NCI-H69 (cell line): ENCODE measurements around the gene DNAH10.

Source experiments
- DNase-seq: peaks from one replicate; lab custom pipeline; 2025; lab: John Stamatoyannopoulos, UW

Gene DNAH10

DNA sequence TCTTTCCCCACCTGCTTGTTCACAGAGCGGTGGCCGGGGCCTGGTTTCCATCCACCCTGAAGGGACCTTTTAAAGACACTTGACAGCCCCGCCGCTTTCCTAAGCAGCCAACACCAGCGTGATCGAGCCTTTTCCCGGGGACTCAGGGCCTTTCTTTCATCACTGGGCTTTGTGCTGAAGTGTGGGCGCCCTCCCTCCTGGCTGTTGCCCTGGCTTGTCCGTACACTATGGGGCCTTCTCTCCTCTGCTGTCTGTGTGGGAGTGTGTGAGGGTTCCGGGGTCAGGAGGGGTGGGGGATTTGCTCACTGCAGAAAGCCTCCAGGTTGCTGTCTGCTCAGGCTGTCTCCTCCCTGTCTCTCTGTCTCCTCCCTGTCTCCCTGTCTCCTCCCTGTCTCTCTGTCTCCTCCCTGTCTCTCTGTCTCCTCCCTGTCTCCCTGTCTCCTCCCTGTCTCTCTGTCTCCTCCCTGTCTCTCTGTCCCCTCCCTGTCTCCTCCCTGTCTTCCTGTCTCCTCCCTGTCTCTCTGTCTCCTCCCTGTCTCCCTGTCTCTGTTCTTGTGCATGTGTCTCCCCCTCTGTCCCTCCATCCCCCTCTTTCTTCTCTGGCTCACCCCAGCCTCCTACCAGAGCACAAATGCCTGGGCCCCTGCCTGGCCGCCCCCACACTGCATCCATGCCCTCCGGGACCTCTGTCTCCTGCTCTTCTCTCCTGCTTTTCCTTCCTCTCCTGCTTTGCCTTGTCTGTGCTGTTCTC is 145.8 kb downstream of the DNAH10 start:
- peak; percentile 11 for DNase-seq

DNA sequence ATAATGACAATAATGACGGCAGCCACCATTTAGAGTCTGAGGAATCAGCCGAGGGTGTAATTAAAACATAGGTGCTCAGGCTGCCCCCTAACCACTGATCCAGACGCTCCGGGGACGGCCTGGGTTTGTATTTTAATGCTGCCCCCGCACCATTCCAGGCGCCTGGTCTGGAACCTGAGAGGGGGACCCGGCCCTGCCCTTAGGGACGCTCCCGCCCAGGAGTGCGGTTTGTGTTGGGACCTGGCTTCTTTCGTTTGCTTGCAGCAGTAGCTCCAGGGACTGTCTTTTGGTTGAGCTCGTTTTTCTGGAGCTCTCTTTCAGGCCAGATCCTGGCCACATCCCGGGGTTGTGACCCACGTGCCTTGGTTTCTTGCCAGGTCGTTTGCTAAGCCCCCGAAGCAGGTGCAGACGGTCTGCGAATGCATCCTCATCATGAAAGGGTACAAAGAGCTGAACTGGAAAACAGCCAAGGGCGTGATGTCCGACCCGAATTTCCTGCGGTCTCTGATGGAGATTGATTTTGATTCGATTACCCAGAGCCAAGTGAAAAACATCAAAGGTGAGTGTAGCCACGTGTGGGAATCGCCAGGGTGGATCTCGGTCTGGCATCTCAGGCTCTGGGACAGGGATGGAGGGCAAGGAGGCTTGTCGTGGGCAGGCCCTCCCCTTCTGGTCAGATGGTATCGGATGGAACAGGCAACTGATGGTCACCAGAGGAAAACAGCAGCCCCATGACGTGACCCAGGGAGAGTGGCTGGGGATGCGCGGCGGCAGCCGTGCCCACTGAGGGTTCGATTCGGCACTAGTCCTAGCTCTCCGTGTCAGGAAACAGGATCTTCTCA is 147.0 kb downstream of the DNAH10 start:
- peak; percentile 14 for DNase-seq

DNA sequence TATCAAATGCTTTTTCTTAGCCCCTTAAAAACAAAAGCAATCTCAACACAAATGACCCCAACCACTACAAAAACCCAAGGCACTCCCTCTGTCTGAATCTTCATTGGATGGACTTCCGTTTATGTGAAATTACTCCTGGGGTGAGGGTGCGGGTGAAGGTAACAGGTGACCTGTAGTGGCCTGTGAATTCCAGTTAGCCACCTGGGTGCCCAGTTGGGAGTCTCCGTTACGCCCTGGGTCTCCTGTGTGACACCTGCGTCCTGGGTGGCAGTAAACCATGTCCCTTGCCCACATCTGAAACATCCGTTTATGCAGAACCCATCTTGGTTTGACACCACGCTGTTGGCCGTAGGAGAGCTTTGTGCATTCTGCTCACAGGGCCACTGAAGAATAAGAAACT is 148.0 kb downstream of the DNAH10 start:
- DNase-seq, result no peak

- DNase-seq, result peak; percentile 37
Observed at GRCh38 chr12:123910761-123911193, 148.7 kb downstream of the DNAH10 start.

GRCh38 chr12:123911672-123912409 is 149.7 kb downstream of the DNAH10 start:
- peak; percentile 6 for DNase-seq

- DNase-seq, result peak; percentile 56
Observed at GRCh38 chr12:123912415-123913380, 150.6 kb downstream of the DNAH10 start.

- no peak for DNase-seq
Observed at GRCh38 chr12:123914726-123915333, 152.7 kb downstream of the DNAH10 start.

- peak; percentile 36 for DNase-seq
Observed at GRCh38 chr12:123916729-123917128, 154.6 kb downstream of the DNAH10 start.

DNA sequence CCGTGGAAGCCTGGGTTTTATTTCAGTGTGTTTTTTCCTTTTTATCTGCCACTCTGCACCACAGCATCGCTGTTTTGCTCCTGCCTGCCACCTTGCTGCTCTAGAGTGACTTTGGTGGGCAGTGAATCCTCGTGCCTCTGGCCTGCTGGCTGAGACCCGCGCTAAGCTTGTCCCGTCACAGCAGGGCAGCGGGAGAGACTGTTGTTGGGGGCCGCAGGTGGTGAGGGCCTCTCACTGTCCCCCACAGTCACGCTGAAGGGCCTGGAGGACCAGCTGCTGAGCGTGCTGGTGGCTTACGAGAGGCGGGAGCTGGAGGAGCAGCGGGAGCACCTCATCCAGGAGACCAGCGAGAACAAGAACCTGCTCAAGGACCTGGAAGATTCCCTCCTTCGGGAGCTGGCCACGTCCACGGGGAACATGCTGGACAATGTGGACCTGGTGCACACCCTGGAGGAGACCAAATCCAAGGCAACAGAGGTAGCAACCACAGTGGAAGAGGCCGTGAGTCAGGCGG is 155.3 kb downstream of the DNAH10 start:
- no peak for DNase-seq

- DNase-seq, result no peak
Observed at GRCh38 chr12:123919980-123920360, 157.9 kb downstream of the DNAH10 start.

- DNase-seq, result no peak
Observed at GRCh38 chr12:123923038-123923437, 160.9 kb downstream of the DNAH10 start.

GRCh38 chr12:123923927-123924326 is 161.8 kb downstream of the DNAH10 start:
- DNase-seq, result no peak

GRCh38 chr12:123924539-123924938 is 162.4 kb downstream of the DNAH10 start:
- no peak for DNase-seq

DNA sequence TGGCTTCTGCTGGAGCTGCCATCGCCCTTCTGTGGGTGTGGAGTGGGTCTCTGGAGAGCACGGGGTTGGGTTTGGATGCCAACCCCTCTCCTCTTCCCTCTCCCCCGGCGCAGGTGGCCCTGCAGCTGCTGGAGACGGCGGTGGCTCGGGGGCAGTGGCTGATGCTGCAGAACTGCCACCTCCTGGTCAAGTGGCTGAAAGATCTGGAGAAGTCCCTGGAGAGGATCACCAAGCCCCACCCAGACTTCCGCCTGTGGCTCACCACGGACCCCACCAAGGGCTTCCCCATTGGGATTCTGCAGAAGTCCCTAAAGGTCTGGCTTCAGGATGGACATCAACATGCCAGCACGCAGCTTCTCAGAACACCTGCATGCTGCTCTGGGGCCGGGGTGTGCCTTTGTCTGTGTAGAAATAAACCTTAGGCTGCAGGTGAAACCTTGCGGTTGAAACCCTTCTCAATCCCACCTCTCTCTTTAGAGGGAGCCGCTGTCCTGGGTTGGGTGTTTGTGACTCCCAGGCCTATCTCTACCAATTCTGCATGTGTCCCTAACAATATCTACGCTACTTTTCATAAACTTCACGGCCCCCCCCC is 166.3 kb downstream of the DNAH10 start:
- peak; percentile 22 for DNase-seq

DNA sequence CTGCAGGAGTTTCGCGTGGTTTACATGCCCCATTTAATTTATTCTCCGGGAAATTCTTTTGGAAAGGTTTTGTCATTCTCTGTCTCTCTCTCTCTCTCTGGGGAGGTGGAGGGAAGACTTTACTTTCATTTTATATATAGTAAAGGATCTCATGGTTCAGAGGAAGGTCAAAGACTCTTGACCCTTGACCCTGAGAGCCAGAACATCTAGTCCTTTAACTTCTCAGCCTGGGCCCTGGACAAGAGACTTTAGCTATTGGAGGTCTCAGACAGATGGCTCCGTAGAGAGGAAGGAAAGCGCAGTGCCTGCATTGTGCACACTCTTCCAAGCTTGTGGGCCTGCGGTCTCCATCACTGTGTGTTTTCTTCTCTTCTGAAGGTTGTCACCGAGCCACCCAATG is 166.8 kb downstream of the DNAH10 start:
- DNase-seq, result no peak

GRCh38 chr12:123929946-123930583 is 168.0 kb downstream of the DNAH10 start:
- DNase-seq, result no peak

GRCh38 chr12:123931686-123932321 is 169.7 kb downstream of the DNAH10 start:
- no peak for DNase-seq

GRCh38 chr12:123933214-123933613 is 171.1 kb downstream of the DNAH10 start:
- no peak for DNase-seq

- no peak for DNase-seq
Observed at GRCh38 chr12:123934016-123934620, 172.0 kb downstream of the DNAH10 start.
